GM18499 (cell line): ENCODE data around the gene CNP.

ENCODE experiments used
- ATAC-seq: cut with Tn5 transposase; IDR thresholded peaks from one replicate; pipeline ENCODE4 v1.9.1; 2021; ENCODE audit warnings: moderate number of reproducible peaks; ENCODE audit not compliant: insufficient read depth, unreplicated experiment

CNP gene

GRCh38 chr17:41939693-41940090 is 26.9 kb upstream of the CNP start:
- no peak for ATAC-seq

GRCh38 chr17:41941168-41941567 is 25.4 kb upstream of the CNP start:
- ATAC-seq: no peak

GRCh38 chr17:41942626-41943373 is 23.8 kb upstream of the CNP start:
- no peak for ATAC-seq

GRCh38 chr17:41943492-41943891 is 23.1 kb upstream of the CNP start:
- ATAC-seq: no peak

GRCh38 chr17:41944943-41945342 is 21.7 kb upstream of the CNP start:
- no peak for ATAC-seq

GRCh38 chr17:41948762-41949460 is 17.7 kb upstream of the CNP start:
- no peak for ATAC-seq

- ATAC-seq: no peak
Measured at GRCh38 chr17:41956522-41956921, 10.1 kb upstream of the CNP start.

GRCh38 chr17:41957031-41957868 is 9.3 kb upstream of the CNP start:
- ATAC-seq: no peak

GRCh38 chr17:41957869-41958439 is 8.6 kb upstream of the CNP start:
- ATAC-seq: no peak

- no peak for ATAC-seq
Measured at GRCh38 chr17:41959030-41959335, 7.6 kb upstream of the CNP start.

- ATAC-seq: no peak
Measured at GRCh38 chr17:41959336-41960095, 7.1 kb upstream of the CNP start.

- ATAC-seq: no peak
Measured at GRCh38 chr17:41962111-41962510, 4.5 kb upstream of the CNP start.

GRCh38 chr17:41962768-41963434 is 3.7 kb upstream of the CNP start:
- no peak for ATAC-seq

GRCh38 chr17:41965694-41966462 is 717 bp upstream of the CNP start:
- ATAC-seq: no peak

GRCh38 chr17:41967141-41967920 is 736 bp downstream of the CNP start:
- no peak for ATAC-seq

GRCh38 chr17:41967921-41968578 is 1.5 kb downstream of the CNP start:
- ATAC-seq: no peak

- no peak for ATAC-seq
Measured at GRCh38 chr17:41968676-41969075, 2.1 kb downstream of the CNP start.

- ATAC-seq: no peak
Measured at GRCh38 chr17:41970901-41971331, 4.3 kb downstream of the CNP start.
